ENCODE results near the gene MSI2. TPM values are rescaled to one million over a fixed set of nuclear protein-coding genes. Genes with fewer than 3 reads are reported as not detected.
A peak's percentile ranks its signal among the peaks of the same experiment; 100 is the strongest.

Gene MSI2
- total RNA-seq, 4 donors from 2014 or later, result 15.9 to 22.9 (median 17.0) TPM

DNA sequence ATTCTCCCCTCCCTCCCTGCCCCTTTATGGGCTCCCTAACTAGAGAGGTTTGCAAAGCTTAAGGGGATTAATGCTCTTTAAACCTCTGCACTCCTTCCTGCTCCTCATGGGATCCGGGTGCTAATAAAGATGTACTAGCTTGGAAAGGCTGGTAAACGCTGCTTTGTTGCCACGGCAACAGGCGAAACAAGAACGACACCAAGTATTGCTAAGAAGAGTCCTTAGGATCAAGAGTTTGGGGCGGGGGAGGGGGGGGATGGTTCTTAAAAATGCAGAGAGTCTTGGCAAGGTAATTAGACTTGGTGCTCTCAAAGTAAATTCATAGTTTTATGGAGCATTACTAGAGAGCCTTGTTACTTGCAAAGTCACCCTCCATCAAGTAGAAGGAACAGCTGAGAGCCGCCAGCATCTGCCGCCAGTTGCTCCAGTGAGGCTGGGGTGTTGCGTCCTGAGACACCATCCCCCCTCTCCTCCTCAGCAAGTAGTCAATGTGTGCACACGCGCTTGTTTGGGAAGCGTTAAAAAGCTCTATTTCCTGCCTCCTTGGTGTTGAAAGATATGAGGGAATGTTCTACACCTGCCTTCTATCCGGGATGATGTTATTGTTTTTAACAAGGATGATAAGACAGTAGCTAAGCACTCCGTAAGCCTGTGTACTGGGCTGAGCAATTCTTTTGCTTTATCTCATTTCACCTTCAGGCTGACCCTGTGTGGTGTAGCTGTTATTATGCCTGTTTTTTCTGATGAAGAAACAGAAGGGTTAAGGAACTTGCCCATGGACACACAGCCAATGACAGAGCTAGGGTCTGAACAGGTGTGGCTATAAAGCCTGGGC is 297.9 kb downstream of the MSI2 start:
- Histone ChIP-seq H3K27me3 (peaks cover 0 to 6% (median 0%) of the 10 kb centered on the region in 4 donors), H3K36me3 (no peaks in the 10 kb centered on the region), H3K4me3 (no peak overlapping the region), H3K27ac (no peak overlapping the region), H3K9me3 (no peaks in the 10 kb centered on the region), H3K4me1 (peaks cover 0 to 48% (median 20%) of the 10 kb centered on the region in 3 donors)
- no peak for DNase-seq
- TF ChIP-seq, protein P1, sequence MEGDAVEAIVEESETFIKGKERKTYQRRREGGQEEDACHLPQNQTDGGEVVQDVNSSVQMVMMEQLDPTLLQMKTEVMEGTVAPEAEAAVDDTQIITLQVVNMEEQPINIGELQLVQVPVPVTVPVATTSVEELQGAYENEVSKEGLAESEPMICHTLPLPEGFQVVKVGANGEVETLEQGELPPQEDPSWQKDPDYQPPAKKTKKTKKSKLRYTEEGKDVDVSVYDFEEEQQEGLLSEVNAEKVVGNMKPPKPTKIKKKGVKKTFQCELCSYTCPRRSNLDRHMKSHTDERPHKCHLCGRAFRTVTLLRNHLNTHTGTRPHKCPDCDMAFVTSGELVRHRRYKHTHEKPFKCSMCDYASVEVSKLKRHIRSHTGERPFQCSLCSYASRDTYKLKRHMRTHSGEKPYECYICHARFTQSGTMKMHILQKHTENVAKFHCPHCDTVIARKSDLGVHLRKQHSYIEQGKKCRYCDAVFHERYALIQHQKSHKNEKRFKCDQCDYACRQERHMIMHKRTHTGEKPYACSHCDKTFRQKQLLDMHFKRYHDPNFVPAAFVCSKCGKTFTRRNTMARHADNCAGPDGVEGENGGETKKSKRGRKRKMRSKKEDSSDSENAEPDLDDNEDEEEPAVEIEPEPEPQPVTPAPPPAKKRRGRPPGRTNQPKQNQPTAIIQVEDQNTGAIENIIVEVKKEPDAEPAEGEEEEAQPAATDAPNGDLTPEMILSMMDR (IDR thresholded peaks at IDR 0.05), result no peak
- intact Hi-C loops (cut with DNase I), result no loop called here
- WGBS, 2 donors, result 70 to 91% methylated on average over 8 to 14 of the region's 14 CpGs

DNA sequence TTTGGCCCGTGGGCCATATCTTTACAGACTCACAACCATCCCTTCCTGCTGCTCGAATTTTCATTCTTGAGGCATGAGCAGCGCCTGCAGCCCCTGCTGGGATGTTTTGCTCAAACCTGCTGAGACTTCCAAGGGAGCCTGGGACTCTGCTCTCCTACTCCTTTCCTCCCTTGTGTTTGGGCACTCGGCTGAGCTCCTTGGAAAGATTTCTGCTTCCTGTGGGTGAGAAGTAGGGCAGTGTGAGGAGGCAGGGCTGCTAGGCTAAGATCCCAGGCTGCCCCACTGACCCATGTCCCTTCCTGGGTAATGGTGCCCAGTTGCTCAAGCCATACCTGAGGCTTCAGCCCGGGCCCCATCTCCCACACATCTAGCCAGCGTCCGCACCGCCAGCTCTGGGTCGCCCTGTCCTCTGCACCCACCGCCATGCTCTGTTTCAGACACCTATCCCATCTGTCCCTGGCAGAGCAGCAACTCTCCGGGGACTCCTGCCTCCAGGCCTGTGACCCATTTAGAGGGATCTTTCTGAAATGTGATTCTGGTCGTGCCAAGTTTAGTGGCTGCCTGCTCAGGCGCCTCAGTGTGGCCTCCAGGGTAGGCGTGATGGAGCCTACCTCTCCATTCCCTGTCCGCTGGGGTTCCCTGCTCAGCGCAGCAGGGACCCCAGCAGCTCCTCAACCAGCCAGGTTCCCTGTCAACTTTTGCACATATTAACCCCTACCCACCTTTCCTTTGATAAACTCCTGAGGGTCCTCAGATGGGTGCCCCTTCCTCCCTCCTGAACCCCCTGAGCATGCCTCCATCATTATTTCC is 298.7 kb downstream of the MSI2 start:
- intact Hi-C loops (cut with DNase I), result no loop called here

DNA sequence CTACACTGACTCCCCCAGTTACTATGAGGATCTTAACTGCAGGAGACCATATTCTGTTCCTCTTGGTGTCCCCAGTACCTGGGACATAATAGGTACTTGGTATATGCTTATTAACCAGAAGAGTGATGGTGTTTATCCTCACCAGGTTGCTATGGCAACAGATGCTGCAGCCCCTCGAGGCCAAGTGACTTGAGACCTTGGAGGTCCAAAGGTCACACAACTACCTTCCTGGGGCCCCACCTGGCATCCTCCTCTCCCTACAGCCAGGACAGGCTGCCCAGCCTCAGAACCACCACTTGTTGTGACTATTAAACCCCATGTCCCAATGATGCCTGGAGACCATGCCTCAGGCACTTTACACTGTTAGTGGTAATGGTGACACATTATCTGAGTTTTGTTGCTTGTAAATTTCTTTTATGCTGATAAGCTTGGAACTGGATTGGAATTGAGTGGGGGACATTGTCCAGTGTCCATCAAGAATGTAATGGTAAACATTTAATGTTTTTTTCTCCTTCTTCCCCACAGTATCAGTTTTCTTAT is 299.4 kb downstream of the MSI2 start:
- Histone ChIP-seq H3K27ac (no peak overlapping the region), H3K27me3 (peaks cover 0 to 6% (median 0%) of the 10 kb centered on the region in 4 donors), H3K4me3 (no peak overlapping the region), H3K36me3 (no peaks in the 10 kb centered on the region), H3K4me1 (peaks cover 0 to 48% (median 20%) of the 10 kb centered on the region in 3 donors), H3K9me3 (no peaks in the 10 kb centered on the region)
- intact Hi-C loops (cut with DNase I), result no loop called here
- 42 to 56% methylated on average over 1 of the region's 1 CpG for WGBS, 2 donors
- TF ChIP-seq, protein P1 (IDR thresholded peaks at IDR 0.05), result no peak
- TF ChIP-seq POLR2A (IDR thresholded peaks at IDR 0.05), result no peak
- DNase-seq, result no peak

More for the DNA sequence above, 298.7 kb downstream of the MSI2 start:
- no peak for DNase-seq
- Histone ChIP-seq H3K4me1 (peaks cover 0 to 48% (median 20%) of the 10 kb centered on the region in 3 donors), H3K27ac (no peak overlapping the region), H3K9me3 (no peaks in the 10 kb centered on the region), H3K4me3 (no peak overlapping the region), H3K36me3 (no peaks in the 10 kb centered on the region), H3K27me3 (peaks cover 0 to 6% (median 0%) of the 10 kb centered on the region in 4 donors)
- 86% methylated on average over 7 to 12 of the region's 16 CpGs for WGBS, 2 donors
- no peak for TF ChIP-seq POLR2A (IDR thresholded peaks at IDR 0.05)

DNA sequence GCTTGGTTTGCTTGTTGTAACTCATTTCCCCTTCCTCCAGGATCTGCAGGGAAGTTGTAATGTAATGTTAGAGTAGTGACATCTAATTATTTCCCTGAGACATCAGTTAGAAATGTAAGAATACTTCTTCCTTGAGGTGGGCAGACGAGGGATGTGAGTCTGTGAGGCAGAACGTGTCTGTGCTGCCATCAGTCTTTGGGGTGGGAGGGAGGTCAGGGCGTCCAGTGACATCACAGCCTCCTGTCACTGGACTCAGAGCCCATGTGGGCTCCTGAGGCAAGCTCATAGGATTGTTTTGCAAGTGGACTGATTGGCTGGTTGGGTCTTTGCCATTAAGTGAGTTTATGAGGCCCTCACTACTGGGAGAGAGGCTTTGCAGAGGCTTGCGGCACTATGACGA is 300.0 kb downstream of the MSI2 start:
- 81 to 96% methylated on average over 5 of the region's 5 CpGs for WGBS, 2 donors
- intact Hi-C loops (cut with DNase I), result no loop called here

DNA sequence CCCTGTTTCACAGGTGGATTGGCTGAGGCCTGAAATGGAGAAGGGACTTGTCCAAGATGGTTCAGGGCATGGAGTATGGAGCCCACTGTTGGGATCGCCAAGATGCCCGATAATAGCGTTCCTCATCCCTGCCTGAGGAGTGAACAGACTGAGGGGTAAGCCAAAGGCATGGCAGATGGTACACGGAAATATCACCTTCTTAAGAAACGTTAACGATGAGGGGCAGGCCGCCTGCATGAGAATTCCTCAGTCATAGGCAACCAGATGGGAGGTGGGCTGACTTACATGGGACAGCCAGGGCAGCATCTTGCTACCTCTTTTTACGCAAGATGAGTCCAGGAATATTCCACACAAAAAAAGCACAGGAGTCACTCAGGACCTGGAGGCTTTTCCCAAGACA is 300.7 kb downstream of the MSI2 start:
- DNase-seq, result no peak
- intact Hi-C loops (cut with DNase I), result no loop called here
- Histone ChIP-seq H3K4me3 (no peak overlapping the region), H3K9me3 (no peaks in the 10 kb centered on the region), H3K4me1 (peaks cover 0 to 44% (median 20%) of the 10 kb centered on the region in 3 donors), H3K27me3 (no peaks in the 10 kb centered on the region), H3K36me3 (no peaks in the 10 kb centered on the region), H3K27ac (peak overlapping the region in 1 of 4 donors; percentile 61)
- TF ChIP-seq, protein P1 (IDR thresholded peaks at IDR 0.05), result no peak
- TF ChIP-seq POLR2A (IDR thresholded peaks at IDR 0.05), result no peak
- 84 to 97% methylated on average over 6 to 7 of the region's 8 CpGs for WGBS, 2 donors

More for the DNA sequence above, 300.0 kb downstream of the MSI2 start:
- TF ChIP-seq POLR2A (IDR thresholded peaks at IDR 0.05), result no peak
- TF ChIP-seq, protein P1 (IDR thresholded peaks at IDR 0.05), result no peak
- no peak for DNase-seq
- Histone ChIP-seq H3K27me3 (peaks cover 0 to 6% (median 0%) of the 10 kb centered on the region in 4 donors), H3K9me3 (no peaks in the 10 kb centered on the region), H3K4me1 (peaks cover 0 to 48% (median 20%) of the 10 kb centered on the region in 3 donors), H3K27ac (no peak overlapping the region), H3K4me3 (no peak overlapping the region), H3K36me3 (no peaks in the 10 kb centered on the region)
